GM12878 (cell line): ENCODE data around the gene NRP2. TPM values are rescaled to one million over a fixed set of nuclear protein-coding genes. Genes with fewer than 3 reads are reported as not detected.

Experiments used
- BHLHE40 ChIP-seq, 2 experiments: fragments of 450-650 bp in 1 of 2; IDR thresholded peaks; 2 replicates each; pipeline ENCODE4 v1.6.1; 2011 to 2017; ENCODE audit warnings: low read depth in 2 of 2, borderline replicate concordance in 1 of 2, improper control_type of control experiment in 1 of 2, low read length in 1 of 2, mild to moderate bottlenecking in 1 of 2
- BRCA1 ChIP-seq: IDR thresholded peaks from 2 replicates; pipeline ENCODE4 v1.6.1; 2011; ENCODE audit warnings: low read depth, low read length, improper control_type of control experiment
- CHD2 ChIP-seq: IDR thresholded peaks from 2 replicates; pipeline ENCODE4 v1.6.1; 2011; ENCODE audit warnings: low read depth, low read length, improper control_type of control experiment, borderline replicate concordance
- EGR1 ChIP-seq, 2 experiments: IDR thresholded peaks; 1 replicate in 1 of 2; 2 replicates in 1 of 2; pipeline ENCODE4 v1.6.1; 2011 to 2012; ENCODE audit warnings: low read depth in 2 of 2, low read length in 2 of 2, borderline replicate concordance in 1 of 2, mild to moderate bottlenecking in 1 of 2, moderate library complexity in 1 of 2
- HDAC2 ChIP-seq: fragments of 200-600 bp; sonication (generic); IDR thresholded peaks from 2 replicates; pipeline ENCODE4 v1.6.1; 2017
- NFIC ChIP-seq: IDR thresholded peaks from 2 replicates; pipeline ENCODE4 v1.6.1; 2012; ENCODE audit warnings: low read depth, mild to moderate bottlenecking, inconsistent platforms, low read length, moderate library complexity
- NFYB ChIP-seq: IDR thresholded peaks from 2 replicates; pipeline ENCODE4 v1.6.1; 2011; ENCODE audit warnings: low read depth, mild to moderate bottlenecking, low read length, improper control_type of control experiment, moderate library complexity; ENCODE audit not compliant: insufficient read depth
- PAX5 ChIP-seq: IDR thresholded peaks from 2 replicates; pipeline ENCODE4 v1.6.1; 2011; ENCODE audit warnings: low read depth, low read length, borderline replicate concordance
- RAD21 ChIP-seq: IDR thresholded peaks from 2 replicates; pipeline ENCODE4 v1.6.1; 2011; ENCODE audit warnings: mild to moderate bottlenecking, low read depth, low read length, moderate library complexity; ENCODE audit not compliant: insufficient read depth
- RUNX3 ChIP-seq: IDR thresholded peaks from 2 replicates; pipeline ENCODE4 v1.6.1; 2012; ENCODE audit warnings: low read length, inconsistent platforms
- ZNF24 ChIP-seq: fragments of 450-650 bp; IDR thresholded peaks from 2 replicates; pipeline ENCODE4 v1.6.1; 2017; ENCODE audit warnings: antibody characterized with exemption, mild to moderate bottlenecking
- ZNF622 ChIP-seq: fragments of 450-650 bp; IDR thresholded peaks from 2 replicates; pipeline ENCODE4 v1.6.1; 2017; ENCODE audit warnings: mild to moderate bottlenecking, inconsistent platforms
- polyA plus RNA-seq, 11 experiments: library from polyadenylated mRNA; depleted of rRNA in 4 of 11; unstranded in 6 of 11; stranded (reverse) in 5 of 11; fragments of >200 nt; fragmentation: Nextera tagmentation in 4 of 11; fragmentation: Illumina TruSeq in 1 of 11; extraction: Ambion mirVana in 4 of 11; extraction: Trizol in 1 of 11; gene quantifications; 1 replicate in 1 of 11; 2 replicates in 10 of 11; pipeline versions ENCODE4 v1.2.1 to v1.2.3, GENCODE V29; 2011 to 2016; ENCODE audit warnings: inconsistent platforms in 2 of 11, missing spikeins in 2 of 11, low read depth in 1 of 11
- total RNA-seq, 4 experiments: library from RNA; depleted of rRNA in 3 of 4; stranded (reverse); fragments of >200 nt in 3 of 4; fragmentation: Illumina TruSeq in 1 of 4; extraction: Trizol in 1 of 4; gene quantifications; 2 replicates each; pipeline versions ENCODE4 v1.2.1 to v1.2.3, GENCODE V29; 2013 to 2021
- TF ChIP-seq, protein P1 (sequence below): fragments of 450-650 bp; IDR thresholded peaks from 2 replicates; pipeline ENCODE4 v1.6.1; 2018; ENCODE audit warnings: mild to moderate bottlenecking, low read depth, moderate library complexity; ENCODE audit not compliant: partially characterized antibody
- TF ChIP-seq, protein P2 (sequence below): IDR thresholded peaks from 2 replicates; pipeline ENCODE4 v1.6.1; 2012; ENCODE audit warnings: improper control_type of control experiment, low read depth, low read length; ENCODE audit not compliant: insufficient replicate concordance
- TF ChIP-seq, protein P3 (sequence below): IDR thresholded peaks from 2 replicates; pipeline ENCODE4 v1.6.1; 2012; ENCODE audit warnings: low read depth, low read length, improper control_type of control experiment
- TF ChIP-seq, protein P4 (sequence below): IDR thresholded peaks from 2 replicates; pipeline ENCODE4 v1.6.1; 2012; ENCODE audit warnings: mild to moderate bottlenecking, low read depth, low read length

The NRP2 gene
- total and polyA plus RNA-seq, 10 of the 15 experiments (the other 5 are each of a cell fraction or from before 2014, with no cell fraction given), result 0.06 to 1.2 (median 0.46) TPM

DNA sequence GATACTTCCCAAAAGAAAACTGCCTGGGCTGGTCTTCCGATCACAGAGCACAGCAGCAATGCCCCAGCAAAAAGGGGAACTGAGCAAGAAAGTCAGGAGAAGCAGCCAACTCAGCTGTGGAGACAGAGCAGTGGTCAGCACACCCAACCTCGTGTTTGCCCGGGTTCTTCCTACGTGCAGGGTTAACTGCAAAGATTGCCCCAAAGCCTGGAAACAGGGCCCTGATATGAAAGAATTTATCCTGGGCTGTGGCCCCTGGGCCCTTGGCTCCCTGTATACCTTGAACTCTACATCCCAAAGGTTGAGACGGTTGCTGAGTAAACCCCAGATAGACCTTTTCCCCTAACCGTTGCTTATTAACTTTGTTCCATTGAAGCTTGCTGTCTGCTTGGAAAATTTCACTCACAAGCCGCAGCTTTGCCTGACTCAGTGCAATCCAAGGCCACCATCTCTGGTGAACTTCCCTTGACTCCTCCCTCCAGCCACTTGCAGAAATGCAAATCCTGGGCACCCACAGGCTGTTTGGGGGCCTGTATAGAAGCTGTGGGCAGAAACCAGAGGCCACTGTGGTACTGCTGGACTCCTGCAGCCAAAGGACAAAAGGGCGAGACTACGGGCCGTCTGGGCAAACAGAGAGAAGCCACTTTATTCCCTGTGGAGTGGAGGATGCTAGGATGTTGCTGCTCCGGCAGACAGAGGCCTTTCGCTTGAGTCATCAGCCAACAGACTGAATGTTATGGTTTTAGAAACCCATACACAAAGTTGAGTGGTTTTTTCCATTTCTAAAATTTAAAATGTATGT, 18.2 kb downstream of the NRP2 start (continued):
- TF ChIP-seq EGR1 (IDR thresholded peaks at IDR 0.05; ENCODE audit: borderline replicate concordance in 1 of 2, low read depth in 2 of 2, low read length in 2 of 2) (no peak), RUNX3 (peak; percentile 33), ZNF622 (no peak), ZNF24 (no peak), PAX5 (no peak), BRCA1 (no peak), NFYB (no peak), HDAC2 (no peak), CHD2 (no peak), RAD21 (no peak), NFIC (0 out of 2 replicates have a peak, but pooled peaks have one; percentile 44), BHLHE40 (IDR thresholded peaks at IDR 0.05; ENCODE audit: borderline replicate concordance in 1 of 2, low read depth in 2 of 2, low read length in 1 of 2) (no peak)
- TF ChIP-seq, protein P1, sequence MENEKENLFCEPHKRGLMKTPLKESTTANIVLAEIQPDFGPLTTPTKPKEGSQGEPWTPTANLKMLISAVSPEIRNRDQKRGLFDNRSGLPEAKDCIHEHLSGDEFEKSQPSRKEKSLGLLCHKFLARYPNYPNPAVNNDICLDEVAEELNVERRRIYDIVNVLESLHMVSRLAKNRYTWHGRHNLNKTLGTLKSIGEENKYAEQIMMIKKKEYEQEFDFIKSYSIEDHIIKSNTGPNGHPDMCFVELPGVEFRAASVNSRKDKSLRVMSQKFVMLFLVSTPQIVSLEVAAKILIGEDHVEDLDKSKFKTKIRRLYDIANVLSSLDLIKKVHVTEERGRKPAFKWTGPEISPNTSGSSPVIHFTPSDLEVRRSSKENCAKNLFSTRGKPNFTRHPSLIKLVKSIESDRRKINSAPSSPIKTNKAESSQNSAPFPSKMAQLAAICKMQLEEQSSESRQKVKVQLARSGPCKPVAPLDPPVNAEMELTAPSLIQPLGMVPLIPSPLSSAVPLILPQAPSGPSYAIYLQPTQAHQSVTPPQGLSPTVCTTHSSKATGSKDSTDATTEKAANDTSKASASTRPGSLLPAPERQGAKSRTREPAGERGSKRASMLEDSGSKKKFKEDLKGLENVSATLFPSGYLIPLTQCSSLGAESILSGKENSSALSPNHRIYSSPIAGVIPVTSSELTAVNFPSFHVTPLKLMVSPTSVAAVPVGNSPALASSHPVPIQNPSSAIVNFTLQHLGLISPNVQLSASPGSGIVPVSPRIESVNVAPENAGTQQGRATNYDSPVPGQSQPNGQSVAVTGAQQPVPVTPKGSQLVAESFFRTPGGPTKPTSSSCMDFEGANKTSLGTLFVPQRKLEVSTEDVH, result no peak
- TF ChIP-seq, protein P2, sequence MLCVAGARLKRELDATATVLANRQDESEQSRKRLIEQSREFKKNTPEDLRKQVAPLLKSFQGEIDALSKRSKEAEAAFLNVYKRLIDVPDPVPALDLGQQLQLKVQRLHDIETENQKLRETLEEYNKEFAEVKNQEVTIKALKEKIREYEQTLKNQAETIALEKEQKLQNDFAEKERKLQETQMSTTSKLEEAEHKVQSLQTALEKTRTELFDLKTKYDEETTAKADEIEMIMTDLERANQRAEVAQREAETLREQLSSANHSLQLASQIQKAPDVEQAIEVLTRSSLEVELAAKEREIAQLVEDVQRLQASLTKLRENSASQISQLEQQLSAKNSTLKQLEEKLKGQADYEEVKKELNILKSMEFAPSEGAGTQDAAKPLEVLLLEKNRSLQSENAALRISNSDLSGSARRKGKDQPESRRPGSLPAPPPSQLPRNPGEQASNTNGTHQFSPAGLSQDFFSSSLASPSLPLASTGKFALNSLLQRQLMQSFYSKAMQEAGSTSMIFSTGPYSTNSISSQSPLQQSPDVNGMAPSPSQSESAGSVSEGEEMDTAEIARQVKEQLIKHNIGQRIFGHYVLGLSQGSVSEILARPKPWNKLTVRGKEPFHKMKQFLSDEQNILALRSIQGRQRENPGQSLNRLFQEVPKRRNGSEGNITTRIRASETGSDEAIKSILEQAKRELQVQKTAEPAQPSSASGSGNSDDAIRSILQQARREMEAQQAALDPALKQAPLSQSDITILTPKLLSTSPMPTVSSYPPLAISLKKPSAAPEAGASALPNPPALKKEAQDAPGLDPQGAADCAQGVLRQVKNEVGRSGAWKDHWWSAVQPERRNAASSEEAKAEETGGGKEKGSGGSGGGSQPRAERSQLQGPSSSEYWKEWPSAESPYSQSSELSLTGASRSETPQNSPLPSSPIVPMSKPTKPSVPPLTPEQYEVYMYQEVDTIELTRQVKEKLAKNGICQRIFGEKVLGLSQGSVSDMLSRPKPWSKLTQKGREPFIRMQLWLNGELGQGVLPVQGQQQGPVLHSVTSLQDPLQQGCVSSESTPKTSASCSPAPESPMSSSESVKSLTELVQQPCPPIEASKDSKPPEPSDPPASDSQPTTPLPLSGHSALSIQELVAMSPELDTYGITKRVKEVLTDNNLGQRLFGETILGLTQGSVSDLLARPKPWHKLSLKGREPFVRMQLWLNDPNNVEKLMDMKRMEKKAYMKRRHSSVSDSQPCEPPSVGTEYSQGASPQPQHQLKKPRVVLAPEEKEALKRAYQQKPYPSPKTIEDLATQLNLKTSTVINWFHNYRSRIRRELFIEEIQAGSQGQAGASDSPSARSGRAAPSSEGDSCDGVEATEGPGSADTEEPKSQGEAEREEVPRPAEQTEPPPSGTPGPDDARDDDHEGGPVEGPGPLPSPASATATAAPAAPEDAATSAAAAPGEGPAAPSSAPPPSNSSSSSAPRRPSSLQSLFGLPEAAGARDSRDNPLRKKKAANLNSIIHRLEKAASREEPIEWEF, result no peak
- TF ChIP-seq, protein P3, sequence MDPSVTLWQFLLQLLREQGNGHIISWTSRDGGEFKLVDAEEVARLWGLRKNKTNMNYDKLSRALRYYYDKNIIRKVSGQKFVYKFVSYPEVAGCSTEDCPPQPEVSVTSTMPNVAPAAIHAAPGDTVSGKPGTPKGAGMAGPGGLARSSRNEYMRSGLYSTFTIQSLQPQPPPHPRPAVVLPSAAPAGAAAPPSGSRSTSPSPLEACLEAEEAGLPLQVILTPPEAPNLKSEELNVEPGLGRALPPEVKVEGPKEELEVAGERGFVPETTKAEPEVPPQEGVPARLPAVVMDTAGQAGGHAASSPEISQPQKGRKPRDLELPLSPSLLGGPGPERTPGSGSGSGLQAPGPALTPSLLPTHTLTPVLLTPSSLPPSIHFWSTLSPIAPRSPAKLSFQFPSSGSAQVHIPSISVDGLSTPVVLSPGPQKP, result no peak
- TF ChIP-seq, protein P4, sequence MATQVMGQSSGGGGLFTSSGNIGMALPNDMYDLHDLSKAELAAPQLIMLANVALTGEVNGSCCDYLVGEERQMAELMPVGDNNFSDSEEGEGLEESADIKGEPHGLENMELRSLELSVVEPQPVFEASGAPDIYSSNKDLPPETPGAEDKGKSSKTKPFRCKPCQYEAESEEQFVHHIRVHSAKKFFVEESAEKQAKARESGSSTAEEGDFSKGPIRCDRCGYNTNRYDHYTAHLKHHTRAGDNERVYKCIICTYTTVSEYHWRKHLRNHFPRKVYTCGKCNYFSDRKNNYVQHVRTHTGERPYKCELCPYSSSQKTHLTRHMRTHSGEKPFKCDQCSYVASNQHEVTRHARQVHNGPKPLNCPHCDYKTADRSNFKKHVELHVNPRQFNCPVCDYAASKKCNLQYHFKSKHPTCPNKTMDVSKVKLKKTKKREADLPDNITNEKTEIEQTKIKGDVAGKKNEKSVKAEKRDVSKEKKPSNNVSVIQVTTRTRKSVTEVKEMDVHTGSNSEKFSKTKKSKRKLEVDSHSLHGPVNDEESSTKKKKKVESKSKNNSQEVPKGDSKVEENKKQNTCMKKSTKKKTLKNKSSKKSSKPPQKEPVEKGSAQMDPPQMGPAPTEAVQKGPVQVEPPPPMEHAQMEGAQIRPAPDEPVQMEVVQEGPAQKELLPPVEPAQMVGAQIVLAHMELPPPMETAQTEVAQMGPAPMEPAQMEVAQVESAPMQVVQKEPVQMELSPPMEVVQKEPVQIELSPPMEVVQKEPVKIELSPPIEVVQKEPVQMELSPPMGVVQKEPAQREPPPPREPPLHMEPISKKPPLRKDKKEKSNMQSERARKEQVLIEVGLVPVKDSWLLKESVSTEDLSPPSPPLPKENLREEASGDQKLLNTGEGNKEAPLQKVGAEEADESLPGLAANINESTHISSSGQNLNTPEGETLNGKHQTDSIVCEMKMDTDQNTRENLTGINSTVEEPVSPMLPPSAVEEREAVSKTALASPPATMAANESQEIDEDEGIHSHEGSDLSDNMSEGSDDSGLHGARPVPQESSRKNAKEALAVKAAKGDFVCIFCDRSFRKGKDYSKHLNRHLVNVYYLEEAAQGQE, result no peak
